ENCODE results near the gene SPATA13.

DNA sequence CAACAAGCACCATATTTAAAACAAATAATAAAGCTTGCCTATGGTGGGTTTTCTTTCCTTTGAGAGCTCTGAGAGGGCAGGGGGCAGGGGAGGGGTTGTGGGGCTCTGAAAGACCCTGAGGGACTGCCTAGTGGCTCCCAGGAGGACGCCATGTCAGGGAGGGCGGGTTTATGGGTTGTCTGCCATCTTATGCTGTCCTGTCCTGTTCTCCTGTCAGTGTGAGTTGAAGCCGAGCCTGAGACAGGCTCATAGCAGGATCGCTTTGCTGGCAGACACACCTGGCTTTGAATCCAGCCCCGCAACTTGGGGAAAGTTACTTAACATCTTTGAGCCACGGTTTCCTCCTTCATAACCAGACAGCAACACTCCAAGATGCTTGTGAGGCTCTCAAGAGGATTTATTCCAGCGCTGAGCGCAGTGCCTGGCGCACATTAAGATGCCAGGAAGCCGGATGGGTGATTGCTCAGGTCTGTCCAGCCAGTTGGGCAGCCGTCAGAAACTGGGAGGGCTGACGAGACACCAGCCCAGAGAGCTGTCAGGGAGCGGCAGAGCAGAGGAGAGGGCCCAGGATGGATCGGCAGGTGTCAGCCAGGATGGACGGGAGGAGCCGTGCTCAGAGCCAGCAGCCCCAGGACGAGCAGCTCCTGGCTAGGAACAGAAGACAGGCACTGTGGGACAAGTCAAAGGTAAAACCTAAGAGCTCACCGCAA lies 112.1 kb downstream of the SPATA13 start:
- TF ChIP-seq POLR2AphosphoS5 (IDR thresholded peaks at IDR 0.05; ENCODE audit: low read depth, low read length) (no peak), SIN3A (IDR thresholded peaks at IDR 0.05; ENCODE audit: borderline replicate concordance, insufficient read depth, low read length) (no peak), TAF1 (IDR thresholded peaks at IDR 0.05; ENCODE audit: borderline replicate concordance, insufficient read depth, low read length) (no peak)
- TF ChIP-seq, protein P1, sequence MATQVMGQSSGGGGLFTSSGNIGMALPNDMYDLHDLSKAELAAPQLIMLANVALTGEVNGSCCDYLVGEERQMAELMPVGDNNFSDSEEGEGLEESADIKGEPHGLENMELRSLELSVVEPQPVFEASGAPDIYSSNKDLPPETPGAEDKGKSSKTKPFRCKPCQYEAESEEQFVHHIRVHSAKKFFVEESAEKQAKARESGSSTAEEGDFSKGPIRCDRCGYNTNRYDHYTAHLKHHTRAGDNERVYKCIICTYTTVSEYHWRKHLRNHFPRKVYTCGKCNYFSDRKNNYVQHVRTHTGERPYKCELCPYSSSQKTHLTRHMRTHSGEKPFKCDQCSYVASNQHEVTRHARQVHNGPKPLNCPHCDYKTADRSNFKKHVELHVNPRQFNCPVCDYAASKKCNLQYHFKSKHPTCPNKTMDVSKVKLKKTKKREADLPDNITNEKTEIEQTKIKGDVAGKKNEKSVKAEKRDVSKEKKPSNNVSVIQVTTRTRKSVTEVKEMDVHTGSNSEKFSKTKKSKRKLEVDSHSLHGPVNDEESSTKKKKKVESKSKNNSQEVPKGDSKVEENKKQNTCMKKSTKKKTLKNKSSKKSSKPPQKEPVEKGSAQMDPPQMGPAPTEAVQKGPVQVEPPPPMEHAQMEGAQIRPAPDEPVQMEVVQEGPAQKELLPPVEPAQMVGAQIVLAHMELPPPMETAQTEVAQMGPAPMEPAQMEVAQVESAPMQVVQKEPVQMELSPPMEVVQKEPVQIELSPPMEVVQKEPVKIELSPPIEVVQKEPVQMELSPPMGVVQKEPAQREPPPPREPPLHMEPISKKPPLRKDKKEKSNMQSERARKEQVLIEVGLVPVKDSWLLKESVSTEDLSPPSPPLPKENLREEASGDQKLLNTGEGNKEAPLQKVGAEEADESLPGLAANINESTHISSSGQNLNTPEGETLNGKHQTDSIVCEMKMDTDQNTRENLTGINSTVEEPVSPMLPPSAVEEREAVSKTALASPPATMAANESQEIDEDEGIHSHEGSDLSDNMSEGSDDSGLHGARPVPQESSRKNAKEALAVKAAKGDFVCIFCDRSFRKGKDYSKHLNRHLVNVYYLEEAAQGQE (IDR thresholded peaks at IDR 0.05; ENCODE audit: insufficient read depth in 1 of 2, low read depth in 2 of 2, low read length in 2 of 2), result no peak

Measured in PFSK-1 (cell line).